PFSK-1 (cell line): ENCODE data around the gene MLPH.

ENCODE experiments used
- FOXP2 ChIP-seq: optimal IDR thresholded peaks from 2 replicates; pipeline ENCODE3; 2011; ENCODE audit warnings: borderline replicate concordance, control low read depth, inconsistent platforms; ENCODE audit not compliant: insufficient read depth; ENCODE audit errors: extremely low read length, extremely low read depth
- POLR2AphosphoS5 ChIP-seq: IDR thresholded peaks from 2 replicates; pipeline ENCODE4 v1.6.1; 2012; ENCODE audit warnings: low read depth, mild to moderate bottlenecking, control low read depth, low read length, moderate library complexity
- SIN3A ChIP-seq: IDR thresholded peaks from 2 replicates; pipeline ENCODE4 v1.6.1; 2012; ENCODE audit warnings: mild to moderate bottlenecking, low read length, moderate library complexity, borderline replicate concordance; ENCODE audit not compliant: insufficient read depth
- TAF1 ChIP-seq: IDR thresholded peaks from 2 replicates; pipeline ENCODE4 v1.6.1; 2012; ENCODE audit warnings: low read length, control low read depth, borderline replicate concordance; ENCODE audit not compliant: insufficient read depth
- TF ChIP-seq, protein P1 (sequence below), 2 experiments: IDR thresholded peaks; 2 replicates each; pipeline versions ENCODE4 v1.6.1 to v1.8.0; 2011 to 2012; ENCODE audit warnings: low read depth in 2 of 2, low read length in 2 of 2, control low read depth in 1 of 2, inconsistent platforms in 1 of 2, mild to moderate bottlenecking in 1 of 2, moderate library complexity in 1 of 2; ENCODE audit not compliant: insufficient read depth in 1 of 2

Gene MLPH

DNA sequence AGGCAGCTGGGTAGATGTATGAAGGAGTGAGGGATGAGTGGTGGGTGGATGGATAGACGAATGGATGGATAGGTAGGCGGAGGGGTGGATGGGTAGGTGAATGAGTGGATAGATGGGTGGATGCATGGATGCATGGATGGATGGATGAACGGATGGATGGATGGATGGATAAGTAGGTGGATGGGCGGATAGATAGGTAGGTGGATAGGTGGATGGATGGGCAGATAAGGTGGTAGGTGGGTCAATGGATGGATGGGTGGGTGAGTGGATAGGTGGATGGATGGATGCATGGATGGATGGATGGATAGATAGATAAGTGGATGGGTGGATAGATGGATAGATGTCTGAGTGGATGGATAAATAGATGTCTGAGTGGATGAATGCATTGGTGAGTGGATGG is 30.1 kb downstream of the MLPH start:
- TF ChIP-seq TAF1 (no peak), FOXP2 (no peak), SIN3A (no peak), POLR2AphosphoS5 (no peak)
- TF ChIP-seq, protein P1, sequence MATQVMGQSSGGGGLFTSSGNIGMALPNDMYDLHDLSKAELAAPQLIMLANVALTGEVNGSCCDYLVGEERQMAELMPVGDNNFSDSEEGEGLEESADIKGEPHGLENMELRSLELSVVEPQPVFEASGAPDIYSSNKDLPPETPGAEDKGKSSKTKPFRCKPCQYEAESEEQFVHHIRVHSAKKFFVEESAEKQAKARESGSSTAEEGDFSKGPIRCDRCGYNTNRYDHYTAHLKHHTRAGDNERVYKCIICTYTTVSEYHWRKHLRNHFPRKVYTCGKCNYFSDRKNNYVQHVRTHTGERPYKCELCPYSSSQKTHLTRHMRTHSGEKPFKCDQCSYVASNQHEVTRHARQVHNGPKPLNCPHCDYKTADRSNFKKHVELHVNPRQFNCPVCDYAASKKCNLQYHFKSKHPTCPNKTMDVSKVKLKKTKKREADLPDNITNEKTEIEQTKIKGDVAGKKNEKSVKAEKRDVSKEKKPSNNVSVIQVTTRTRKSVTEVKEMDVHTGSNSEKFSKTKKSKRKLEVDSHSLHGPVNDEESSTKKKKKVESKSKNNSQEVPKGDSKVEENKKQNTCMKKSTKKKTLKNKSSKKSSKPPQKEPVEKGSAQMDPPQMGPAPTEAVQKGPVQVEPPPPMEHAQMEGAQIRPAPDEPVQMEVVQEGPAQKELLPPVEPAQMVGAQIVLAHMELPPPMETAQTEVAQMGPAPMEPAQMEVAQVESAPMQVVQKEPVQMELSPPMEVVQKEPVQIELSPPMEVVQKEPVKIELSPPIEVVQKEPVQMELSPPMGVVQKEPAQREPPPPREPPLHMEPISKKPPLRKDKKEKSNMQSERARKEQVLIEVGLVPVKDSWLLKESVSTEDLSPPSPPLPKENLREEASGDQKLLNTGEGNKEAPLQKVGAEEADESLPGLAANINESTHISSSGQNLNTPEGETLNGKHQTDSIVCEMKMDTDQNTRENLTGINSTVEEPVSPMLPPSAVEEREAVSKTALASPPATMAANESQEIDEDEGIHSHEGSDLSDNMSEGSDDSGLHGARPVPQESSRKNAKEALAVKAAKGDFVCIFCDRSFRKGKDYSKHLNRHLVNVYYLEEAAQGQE (IDR thresholded peaks at IDR 0.05; ENCODE audit: insufficient read depth in 1 of 2, low read depth in 2 of 2, low read length in 2 of 2), result no peak

GRCh38 chr2:237517990-237518389 is 30.9 kb downstream of the MLPH start:
- TF ChIP-seq, protein P1 (IDR thresholded peaks at IDR 0.05; ENCODE audit: insufficient read depth in 1 of 2, low read depth in 2 of 2, low read length in 2 of 2), result no peak
- TF ChIP-seq FOXP2 (no peak), TAF1 (no peak), POLR2AphosphoS5 (no peak), SIN3A (no peak)

- TF ChIP-seq POLR2AphosphoS5 (no peak), SIN3A (no peak), TAF1 (no peak), FOXP2 (no peak)
- TF ChIP-seq, protein P1 (IDR thresholded peaks at IDR 0.05; ENCODE audit: insufficient read depth in 1 of 2, low read depth in 2 of 2, low read length in 2 of 2), result no peak
These were observed 32.6 kb downstream of the MLPH start for GRCh38 chr2:237519506-237520245.

GRCh38 chr2:237520290-237520689 is 33.2 kb downstream of the MLPH start:
- TF ChIP-seq SIN3A (no peak), FOXP2 (no peak), TAF1 (no peak), POLR2AphosphoS5 (no peak)
- TF ChIP-seq, protein P1 (IDR thresholded peaks at IDR 0.05; ENCODE audit: insufficient read depth in 1 of 2, low read depth in 2 of 2, low read length in 2 of 2), result no peak

DNA sequence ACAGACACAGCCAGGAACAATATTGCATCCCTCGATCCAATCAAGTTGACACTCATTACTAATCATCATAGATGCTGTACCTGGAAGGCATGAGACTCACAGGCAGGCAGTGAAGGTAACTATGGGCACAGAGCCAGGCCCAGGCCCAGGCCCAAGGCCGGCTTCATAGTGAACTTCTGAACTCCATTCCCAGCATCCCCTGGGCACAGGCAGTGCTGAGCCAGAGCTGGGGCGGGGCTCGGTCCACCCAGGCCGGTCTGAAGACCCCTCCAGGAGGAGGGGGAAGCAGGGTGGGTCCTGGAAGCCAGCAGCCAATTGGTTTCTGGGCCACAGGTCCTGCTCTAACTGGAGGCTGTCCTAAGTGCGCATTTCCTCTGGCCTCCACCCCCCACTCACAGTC is 37.6 kb downstream of the MLPH start:
- TF ChIP-seq TAF1, result no peak
- no peak for TF ChIP-seq SIN3A
- TF ChIP-seq FOXP2, result no peak
- TF ChIP-seq, protein P1 (IDR thresholded peaks at IDR 0.05; ENCODE audit: insufficient read depth in 1 of 2, low read depth in 2 of 2, low read length in 2 of 2), result no peak
- TF ChIP-seq POLR2AphosphoS5, result no peak
